ENCODE results near the gene PLIN1. TPM values are rescaled to one million over a fixed set of nuclear protein-coding genes. Genes with fewer than 3 reads are reported as not detected.

PLIN1 gene
- total RNA-seq, 1 donor from 2014 or later: 119 TPM

DNA sequence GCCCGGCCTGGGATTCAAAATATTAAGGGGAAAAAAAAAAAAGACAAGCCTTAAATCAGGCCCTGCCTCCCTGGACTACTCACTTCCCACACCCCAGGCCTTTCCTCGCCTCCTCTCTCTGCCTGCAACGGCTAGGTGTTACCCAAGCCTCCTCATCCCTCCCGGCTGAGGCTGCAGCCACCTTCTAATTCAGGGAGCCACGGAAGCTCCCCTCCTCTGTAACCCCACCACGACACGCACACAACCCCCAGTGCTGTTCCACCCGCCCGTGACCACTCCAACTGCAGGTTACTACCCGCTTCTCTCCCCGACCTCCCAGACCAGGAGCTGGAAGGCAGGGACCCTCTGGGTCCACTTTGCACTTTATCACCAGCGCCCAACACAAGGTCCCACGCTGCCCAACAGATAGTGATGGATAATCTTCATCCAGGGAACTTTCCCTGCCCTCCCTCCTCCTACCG, 24.8 kb downstream of the PLIN1 start:
- DNase-seq: no peak

GRCh38 chr15:89653578-89653977, 25.6 kb downstream of the PLIN1 start:
- DNase-seq: no peak

- DNase-seq: no peak
Measured at GRCh38 chr15:89652666-89653065, 26.5 kb downstream of the PLIN1 start.

- no peak for DNase-seq
Measured at GRCh38 chr15:89652131-89652530, 27.0 kb downstream of the PLIN1 start.

GRCh38 chr15:89649716-89650115, 29.5 kb downstream of the PLIN1 start:
- no peak for DNase-seq

GRCh38 chr15:89649013-89649625, 30.0 kb downstream of the PLIN1 start:
- DNase-seq: no peak

GRCh38 chr15:89648106-89649012, 30.8 kb downstream of the PLIN1 start:
- no peak for DNase-seq

- DNase-seq: no peak
Measured at GRCh38 chr15:89647191-89647851, 31.8 kb downstream of the PLIN1 start.

- no peak for DNase-seq
Measured at GRCh38 chr15:89646416-89647141, 32.6 kb downstream of the PLIN1 start.

GRCh38 chr15:89645680-89646079, 33.5 kb downstream of the PLIN1 start:
- no peak for DNase-seq

- DNase-seq: no peak
Measured at GRCh38 chr15:89642106-89642505, 37.1 kb downstream of the PLIN1 start.

DNA sequence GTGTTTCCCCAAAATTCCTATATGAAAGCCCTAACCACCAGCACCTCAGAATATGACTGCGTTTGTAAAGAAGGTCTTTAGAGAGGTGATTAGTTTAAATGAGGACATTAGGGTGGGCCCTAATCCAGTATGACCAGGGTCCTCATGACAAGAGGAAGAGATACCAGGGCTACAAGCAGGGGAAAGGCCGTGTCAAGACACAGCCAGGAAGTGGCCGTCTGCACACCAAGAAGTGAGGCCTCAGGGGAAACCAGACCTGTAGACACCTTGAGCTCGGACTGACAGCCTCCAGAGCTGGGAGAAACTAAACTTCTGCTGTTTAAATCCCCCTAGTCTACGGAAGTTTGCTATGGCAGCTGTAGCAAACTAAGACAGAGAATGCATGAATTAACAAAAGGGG, 38.1 kb downstream of the PLIN1 start:
- no peak for DNase-seq

- no peak for DNase-seq
Measured at GRCh38 chr15:89640245-89640644, 38.9 kb downstream of the PLIN1 start.

- no peak for DNase-seq
Measured at GRCh38 chr15:89633585-89633984, 45.6 kb downstream of the PLIN1 start.

GRCh38 chr15:89632563-89633430, 46.4 kb downstream of the PLIN1 start:
- no peak for DNase-seq

DNA sequence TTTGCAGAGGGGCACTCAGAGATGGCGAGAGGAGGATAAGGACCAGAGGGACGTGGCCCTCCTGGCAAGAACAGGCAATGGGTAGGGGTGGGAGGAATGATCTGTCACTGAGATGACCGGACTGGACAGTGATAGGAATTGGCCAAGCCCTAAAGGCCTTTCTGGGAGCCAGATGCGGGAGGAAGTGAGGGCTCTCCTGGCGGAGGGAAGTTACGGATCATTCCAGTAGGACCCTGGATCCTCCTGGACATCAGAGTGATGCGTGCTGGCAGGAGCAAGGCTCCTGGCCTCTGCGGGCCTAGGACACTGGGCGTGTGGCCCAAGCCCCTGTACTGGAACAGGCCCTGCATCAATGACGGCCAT, 47.3 kb downstream of the PLIN1 start:
- no peak for DNase-seq

DNA sequence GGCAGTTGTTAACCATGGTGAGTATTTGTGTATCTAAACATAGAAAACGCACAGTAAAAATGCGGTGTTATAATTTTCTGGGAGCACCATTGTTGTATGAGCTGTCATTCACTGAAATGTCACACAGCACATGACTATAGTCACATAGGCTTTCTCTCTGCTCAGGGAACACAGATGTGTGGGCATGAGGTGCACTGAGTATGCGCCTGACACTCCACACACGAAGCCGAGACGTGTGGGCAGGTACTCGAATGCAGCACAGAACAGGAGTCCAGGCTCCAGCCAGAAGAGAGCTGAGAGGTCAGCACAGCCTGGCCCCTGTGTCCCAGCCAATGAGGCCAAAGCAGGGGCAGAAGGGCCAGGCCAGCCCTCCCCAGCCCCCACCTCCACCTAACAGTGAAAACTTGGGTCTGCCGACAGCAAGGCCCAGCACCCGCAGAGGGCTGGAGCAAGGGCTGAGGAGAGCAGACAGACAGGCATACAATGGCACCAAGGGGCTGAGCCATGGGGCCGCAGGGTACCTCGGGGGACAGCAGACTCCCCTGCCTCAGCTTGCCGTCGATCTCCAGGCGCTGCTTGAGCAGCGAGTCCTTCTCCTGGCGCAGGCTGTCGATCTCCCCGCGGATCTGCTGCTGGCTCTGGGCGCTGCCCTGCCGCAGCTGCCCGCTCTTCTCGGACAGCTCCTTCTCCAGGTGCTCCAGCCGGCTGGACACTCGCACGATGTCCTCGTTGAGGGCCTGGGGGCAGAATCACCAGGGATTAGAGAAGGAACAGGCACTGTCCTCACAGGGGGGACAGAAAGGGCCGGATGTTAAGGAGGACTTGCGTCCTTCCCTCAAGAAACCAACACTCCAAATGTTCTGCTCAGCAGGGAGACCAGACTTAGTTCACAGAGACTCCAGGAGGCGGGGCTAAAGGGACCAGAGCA, 47.9 kb downstream of the PLIN1 start:
- DNase-seq: no peak

DNA sequence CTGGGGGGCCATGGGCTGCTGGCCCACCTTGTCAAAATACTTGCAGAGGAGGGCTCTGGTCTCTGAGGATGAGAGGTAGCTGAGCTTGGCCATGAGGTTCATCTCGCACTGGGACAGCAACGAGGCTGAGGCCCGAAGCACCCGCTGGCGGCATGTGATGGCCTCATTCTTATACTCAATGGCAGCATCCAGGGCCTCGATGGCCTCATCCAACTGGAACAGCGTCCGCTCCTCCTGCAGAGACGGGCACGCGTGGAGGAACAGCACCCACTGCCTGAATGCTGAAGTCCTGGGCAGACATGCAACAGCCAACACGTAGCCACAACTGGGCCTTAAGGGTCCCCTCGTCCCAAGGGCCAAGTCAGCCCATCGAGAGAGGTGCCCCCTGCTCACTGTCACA, 48.9 kb downstream of the PLIN1 start:
- DNase-seq: no peak

GRCh38 chr15:89629829-89630228, 49.3 kb downstream of the PLIN1 start:
- no peak for DNase-seq

Data from skin of body (tissue), 2 donors.